Spleen (tissue), 11 donors: ENCODE measurements around the gene NPPA. TPM values are rescaled to one million over a fixed set of nuclear protein-coding genes. Genes with fewer than 3 reads are reported as not detected.

Experiments
- DNase-seq: peaks from one replicate; pipeline ENCODE4 v3.0.0-alpha.2; 2020
- H3K27ac ChIP-seq, 8 donors: fragments of 200-600 bp; sonication (generic) in 7 of 8; 1 replicate in 4 of 8; 2 replicates in 4 of 8; pipeline versions ENCODE4 v1.5.0 to v1.8.0; 2016 to 2021; ENCODE audit warnings: inconsistent platforms in 4 of 8, mild to moderate bottlenecking in 4 of 8, moderate library complexity in 1 of 8
- H3K27me3 ChIP-seq, 7 donors: fragments of 200-600 bp; sonication (generic) in 6 of 7; replicated peaks in 1 of 7; 1 replicate in 4 of 7; 2 replicates in 3 of 7; pipeline versions ENCODE4 v1.5.0 to v1.8.0; 2016 to 2021; ENCODE audit warnings: inconsistent platforms in 3 of 7, mild to moderate bottlenecking in 1 of 7
- H3K36me3 ChIP-seq, 6 donors: fragments of 200-600 bp; sonication (generic) in 5 of 6; 1 replicate in 4 of 6; 2 replicates in 2 of 6; pipeline versions ENCODE4 v1.5.0 to v1.8.0; 2016 to 2021; ENCODE audit warnings: inconsistent platforms in 2 of 6
- H3K4me1 ChIP-seq, 6 donors: fragments of 200-600 bp; sonication (generic) in 5 of 6; 1 replicate in 3 of 6; 2 replicates in 3 of 6; pipeline versions ENCODE4 v1.5.0 to v1.8.0; 2016 to 2021; ENCODE audit warnings: inconsistent platforms in 3 of 6
- H3K4me3 ChIP-seq, 8 donors: fragments of 200-600 bp; sonication (generic) in 7 of 8; 1 replicate in 4 of 8; 2 replicates in 4 of 8; pipeline versions ENCODE4 v1.5.0 to v1.8.0; 2016 to 2021; ENCODE audit warnings: inconsistent platforms in 4 of 8, mild to moderate bottlenecking in 4 of 8, moderate library complexity in 2 of 8
- H3K9me3 ChIP-seq, 8 donors: fragments of 200-600 bp; sonication (generic) in 7 of 8; 1 replicate in 4 of 8; 2 replicates in 4 of 8; pipeline versions ENCODE4 v1.5.0 to v1.8.0; 2016 to 2021; ENCODE audit warnings: inconsistent platforms in 4 of 8
- CTCF ChIP-seq, 11 experiments: fragments of 200-600 bp in 7 of 11; fragments of 450-650 bp in 4 of 11; sonication (generic) in 4 of 11; IDR thresholded peaks in 8 of 11; conservative IDR thresholded peaks in 3 of 11; 1 replicate in 7 of 11; 2 replicates in 4 of 11; pipeline versions ENCODE4 v1.4.0 to v1.8.0; 2016 to 2021; ENCODE audit warnings: antibody characterized with exemption in 11 of 11, inconsistent platforms in 4 of 11, mild to moderate bottlenecking in 1 of 11
- POLR2A ChIP-seq, 3 donors: fragments of 450-650 bp; IDR thresholded peaks; one replicate each; pipeline ENCODE4 v1.5.1; 2017; ENCODE audit warnings: antibody characterized with exemption in 3 of 3, mild to moderate bottlenecking in 1 of 3
- POLR2AphosphoS5 ChIP-seq, 3 donors: sonication (generic); formaldehyde crosslinking; IDR thresholded peaks; one replicate each; pipeline ENCODE4 v1.5.1; 2017; ENCODE audit warnings: antibody characterized with exemption in 3 of 3
- WGBS, 5 donors: extraction: QIAGEN DNeasy Blood & Tissue Kit in 3 of 5; methylation state at CpG; one replicate each; pipeline versions ENCODE4 v1.1.5 to v1.1.7; 2013 to 2018; 5-methylcytosine and 5-hydroxymethylcytosine counted together
- intact Hi-C: fragments of 100-400 bp; cut with DNase I; formaldehyde crosslinking; loops from one replicate; pipeline ENCODE4 v1.15.0; 2023; ENCODE audit warnings: low total_unique reads
- polyA plus RNA-seq, 3 donors: library from polyadenylated mRNA; stranded (reverse); fragments of 200-250 nt; gene quantifications; one replicate each; pipeline ENCODE4 v1.2.1, GENCODE V29; 2013
- total RNA-seq, 7 donors: library from RNA; depleted of rRNA in 3 of 7; stranded (reverse); fragments of >200 nt in 3 of 7; fragmentation: NEBNext Ultra II Directional in 4 of 7; extraction: Animal tissue kit (Norgen Biotek cat#: 25700) in 4 of 7; gene quantifications; one replicate each; pipeline versions ENCODE4 v1.1.0 to v1.2.1, GENCODE V29; 2016 to 2021
- donor health status: healthy with polysubstance abuse.
- donor health status: DM: no; HTN: no; CAD: no; lungs with moderate emphysema.
- donor health status: DM: no; HTN: no; CAD: no.
- donor health status: Bipolar disorder and iron deficiency.
- donor health status: healthy.
- donor health status: DM: no; HTN: no; CAD: no.
- donor health status: DM: yes; HTN: yes; CAD: no.

The NPPA gene
- total and polyA plus RNA-seq, 10 donors, result 0.22 to 2.9 (median 1.4) TPM; not detected in 6

- 62 to 85% (median 77%) methylated on average over 5 of the region's 5 CpGs for WGBS, 5 donors
- H3K36me3 ChIP-seq, result peaks cover 0 to 78% (median 43%) of the 10 kb centered on the region in 6 donors
These were observed 34.6 kb downstream of the NPPA start for GRCh38 chr1:11813021-11813420.

GRCh38 chr1:11807133-11807532, 40.5 kb downstream of the NPPA start:
- peak overlapping the region; percentile 29 to 98 (median 97) for H3K27ac ChIP-seq

More at GRCh38 chr1:11813021-11813420, 34.6 kb downstream of the NPPA start:
- H3K4me3 ChIP-seq, result no peak overlapping the region
- peaks cover 0 to 74% (median 37%) of the 10 kb centered on the region in 6 donors for H3K4me1 ChIP-seq
- intact Hi-C loops, result no loop called here
- no peaks in the 10 kb centered on the region for H3K27me3 ChIP-seq
- TF ChIP-seq CTCF (IDR thresholded peaks at IDR 0.05 in 8 of 11, conservative IDR thresholded peaks at IDR 0.05 in 3 of 11) (no peak), POLR2AphosphoS5 (IDR thresholded peaks at IDR 0.05) (no peak), POLR2A (IDR thresholded peaks at IDR 0.05) (no peak)
- no peak for DNase-seq
- H3K27ac ChIP-seq, result peak overlapping the region in 1 of 8 donors; percentile 85
- H3K9me3 ChIP-seq, result no peaks in the 10 kb centered on the region

GRCh38 chr1:11806307-11806936, 41.2 kb downstream of the NPPA start:
- intact Hi-C loops, result no loop called here
- DNase-seq, result no peak
- no peaks in the 10 kb centered on the region for H3K27me3 ChIP-seq
- peak overlapping the region; percentile 65 to 97 (median 82) for H3K4me3 ChIP-seq
- TF ChIP-seq POLR2AphosphoS5 (IDR thresholded peaks at IDR 0.05) (no peak), CTCF (IDR thresholded peaks at IDR 0.05 in 8 of 11, conservative IDR thresholded peaks at IDR 0.05 in 3 of 11) (no peak), POLR2A (IDR thresholded peaks at IDR 0.05) (no peak)
- no peaks in the 10 kb centered on the region for H3K9me3 ChIP-seq
- peaks cover 44 to 89% (median 69%) of the 10 kb centered on the region in 6 donors for H3K4me1 ChIP-seq
- peaks cover 0 to 42% (median 18%) of the 10 kb centered on the region in 6 donors for H3K36me3 ChIP-seq
- WGBS, 5 donors, result 0 to 2% (median 1%) methylated on average over 12 to 20 of the region's 20 CpGs
- peak overlapping the region; percentile 86 to 98 (median 97) for H3K27ac ChIP-seq

More at GRCh38 chr1:11807133-11807532, 40.5 kb downstream of the NPPA start:
- TF ChIP-seq CTCF (IDR thresholded peaks at IDR 0.05 in 8 of 11, conservative IDR thresholded peaks at IDR 0.05 in 3 of 11) (no peak), POLR2A (IDR thresholded peaks at IDR 0.05) (no peak), POLR2AphosphoS5 (IDR thresholded peaks at IDR 0.05) (no peak)
- DNase-seq, result no peak
- Histone ChIP-seq H3K36me3 (peaks cover 0 to 45% (median 20%) of the 10 kb centered on the region in 6 donors), H3K9me3 (no peaks in the 10 kb centered on the region), H3K4me3 (peak overlapping the region; percentile 65 to 97 (median 82)), H3K27me3 (no peaks in the 10 kb centered on the region), H3K4me1 (peaks cover 38 to 86% (median 62%) of the 10 kb centered on the region in 6 donors)
- WGBS, 5 donors, result 35 to 60% (median 44%) methylated on average over 2 of the region's 2 CpGs
- intact Hi-C loops, result no loop called here
